Measurements from ENCODE around the gene SERPINA3. TPM values are rescaled to one million over a fixed set of nuclear protein-coding genes. Genes with fewer than 3 reads are reported as not detected.

SERPINA3 gene
- total RNA-seq, 1 donor from 2014 or later = not detected

GRCh38 chr14:94650444-94650775, 38.2 kb downstream of the SERPINA3 start:
- H3K9me3 ChIP-seq (ENCODE audit: control insufficient read depth in 3 of 3, low read length in 3 of 3) = peaks cover 2 to 5% (median 5%) of the 10 kb centered on the region in 3 donors
- H3K4me1 ChIP-seq (ENCODE audit: control insufficient read depth in 3 of 3, insufficient read depth in 3 of 3, low read length in 3 of 3) = no peaks in the 10 kb centered on the region
- H3K4me3 ChIP-seq (ENCODE audit: low read length in 3 of 3) = no peak overlapping the region
- H3K36me3 ChIP-seq (ENCODE audit: control insufficient read depth in 3 of 3, insufficient read depth in 3 of 3, low read length in 3 of 3) = no peaks in the 10 kb centered on the region
- H3K9ac ChIP-seq (ENCODE audit: low read depth in 1 of 3, low read length in 3 of 3) = no peak overlapping the region
- H3K27ac ChIP-seq (ENCODE audit: low read depth, low read length) = no peak overlapping the region
- peaks cover 0 to 7% (median 0%) of the 10 kb centered on the region in 3 donors for H3K27me3 ChIP-seq (ENCODE audit: control insufficient read depth in 3 of 3, insufficient read depth in 3 of 3, low read length in 3 of 3)

GRCh38 chr14:94650806-94651805, 38.9 kb downstream of the SERPINA3 start:
- Histone ChIP-seq H3K36me3 (ENCODE audit: control insufficient read depth in 3 of 3, insufficient read depth in 3 of 3, low read length in 3 of 3) (no peaks in the 10 kb centered on the region), H3K9me3 (ENCODE audit: control insufficient read depth in 3 of 3, low read length in 3 of 3) (peaks cover 2 to 5% (median 5%) of the 10 kb centered on the region in 3 donors), H3K4me3 (ENCODE audit: low read length in 3 of 3) (no peak overlapping the region), H3K27me3 (ENCODE audit: control insufficient read depth in 3 of 3, insufficient read depth in 3 of 3, low read length in 3 of 3) (peaks cover 0 to 7% (median 0%) of the 10 kb centered on the region in 3 donors), H3K27ac (ENCODE audit: low read depth, low read length) (no peak overlapping the region), H3K4me1 (ENCODE audit: control insufficient read depth in 3 of 3, insufficient read depth in 3 of 3, low read length in 3 of 3) (no peaks in the 10 kb centered on the region), H3K9ac (ENCODE audit: low read depth in 1 of 3, low read length in 3 of 3) (no peak overlapping the region)

- peaks cover 0 to 7% (median 0%) of the 10 kb centered on the region in 3 donors for H3K27me3 ChIP-seq (ENCODE audit: control insufficient read depth in 3 of 3, insufficient read depth in 3 of 3, low read length in 3 of 3)
- peaks cover 0 to 5% (median 5%) of the 10 kb centered on the region in 3 donors for H3K9me3 ChIP-seq (ENCODE audit: control insufficient read depth in 3 of 3, low read length in 3 of 3)
- H3K4me1 ChIP-seq (ENCODE audit: control insufficient read depth in 3 of 3, insufficient read depth in 3 of 3, low read length in 3 of 3) = no peaks in the 10 kb centered on the region
- no peak overlapping the region for H3K4me3 ChIP-seq (ENCODE audit: low read length in 3 of 3)
- H3K27ac ChIP-seq (ENCODE audit: low read depth, low read length) = no peak overlapping the region
- H3K9ac ChIP-seq (ENCODE audit: low read depth in 1 of 3, low read length in 3 of 3) = no peak overlapping the region
- H3K36me3 ChIP-seq (ENCODE audit: control insufficient read depth in 3 of 3, insufficient read depth in 3 of 3, low read length in 3 of 3) = no peaks in the 10 kb centered on the region
Observed at GRCh38 chr14:94653321-94653720, 41.1 kb downstream of the SERPINA3 start.

- Histone ChIP-seq H3K36me3 (ENCODE audit: control insufficient read depth in 3 of 3, insufficient read depth in 3 of 3, low read length in 3 of 3) (no peaks in the 10 kb centered on the region), H3K4me1 (ENCODE audit: control insufficient read depth in 3 of 3, insufficient read depth in 3 of 3, low read length in 3 of 3) (no peaks in the 10 kb centered on the region), H3K27ac (ENCODE audit: low read depth, low read length) (no peak overlapping the region), H3K27me3 (ENCODE audit: control insufficient read depth in 3 of 3, insufficient read depth in 3 of 3, low read length in 3 of 3) (peaks cover 0 to 7% (median 0%) of the 10 kb centered on the region in 3 donors), H3K9me3 (ENCODE audit: control insufficient read depth in 3 of 3, low read length in 3 of 3) (peaks cover 0 to 2% (median 0%) of the 10 kb centered on the region in 3 donors), H3K4me3 (ENCODE audit: low read length in 3 of 3) (no peak overlapping the region), H3K9ac (ENCODE audit: low read depth in 1 of 3, low read length in 3 of 3) (no peak overlapping the region)
Observed at GRCh38 chr14:94654071-94654861, 42.1 kb downstream of the SERPINA3 start.

- H3K27ac ChIP-seq (ENCODE audit: low read depth, low read length) = no peak overlapping the region
- H3K4me1 ChIP-seq (ENCODE audit: control insufficient read depth in 3 of 3, insufficient read depth in 3 of 3, low read length in 3 of 3) = no peaks in the 10 kb centered on the region
- H3K9me3 ChIP-seq (ENCODE audit: control insufficient read depth in 3 of 3, low read length in 3 of 3) = no peaks in the 10 kb centered on the region
- H3K27me3 ChIP-seq (ENCODE audit: control insufficient read depth in 3 of 3, insufficient read depth in 3 of 3, low read length in 3 of 3) = no peaks in the 10 kb centered on the region
- no peak overlapping the region for H3K4me3 ChIP-seq (ENCODE audit: low read length in 3 of 3)
- no peaks in the 10 kb centered on the region for H3K36me3 ChIP-seq (ENCODE audit: control insufficient read depth in 3 of 3, insufficient read depth in 3 of 3, low read length in 3 of 3)
- no peak overlapping the region for H3K9ac ChIP-seq (ENCODE audit: low read depth in 1 of 3, low read length in 3 of 3)
Observed at GRCh38 chr14:94655169-94655710, 43.0 kb downstream of the SERPINA3 start.

GRCh38 chr14:94656043-94656442, 43.9 kb downstream of the SERPINA3 start:
- Histone ChIP-seq H3K9ac (ENCODE audit: low read depth in 1 of 3, low read length in 3 of 3) (no peak overlapping the region), H3K36me3 (ENCODE audit: control insufficient read depth in 3 of 3, insufficient read depth in 3 of 3, low read length in 3 of 3) (no peaks in the 10 kb centered on the region), H3K4me1 (ENCODE audit: control insufficient read depth in 3 of 3, insufficient read depth in 3 of 3, low read length in 3 of 3) (no peaks in the 10 kb centered on the region), H3K9me3 (ENCODE audit: control insufficient read depth in 3 of 3, low read length in 3 of 3) (no peaks in the 10 kb centered on the region), H3K27me3 (ENCODE audit: control insufficient read depth in 3 of 3, insufficient read depth in 3 of 3, low read length in 3 of 3) (no peaks in the 10 kb centered on the region), H3K4me3 (ENCODE audit: low read length in 3 of 3) (no peak overlapping the region), H3K27ac (ENCODE audit: low read depth, low read length) (no peak overlapping the region)

GRCh38 chr14:94659256-94659655, 47.1 kb downstream of the SERPINA3 start:
- no peaks in the 10 kb centered on the region for H3K9me3 ChIP-seq (ENCODE audit: control insufficient read depth in 3 of 3, low read length in 3 of 3)
- no peak overlapping the region for H3K9ac ChIP-seq (ENCODE audit: low read depth in 1 of 3, low read length in 3 of 3)
- peaks cover 0 to 2% (median 0%) of the 10 kb centered on the region in 3 donors for H3K27me3 ChIP-seq (ENCODE audit: control insufficient read depth in 3 of 3, insufficient read depth in 3 of 3, low read length in 3 of 3)
- no peaks in the 10 kb centered on the region for H3K4me1 ChIP-seq (ENCODE audit: control insufficient read depth in 3 of 3, insufficient read depth in 3 of 3, low read length in 3 of 3)
- no peak overlapping the region for H3K27ac ChIP-seq (ENCODE audit: low read depth, low read length)
- H3K4me3 ChIP-seq (ENCODE audit: low read length in 3 of 3) = no peak overlapping the region
- no peaks in the 10 kb centered on the region for H3K36me3 ChIP-seq (ENCODE audit: control insufficient read depth in 3 of 3, insufficient read depth in 3 of 3, low read length in 3 of 3)

- no peaks in the 10 kb centered on the region for H3K36me3 ChIP-seq (ENCODE audit: control insufficient read depth in 3 of 3, insufficient read depth in 3 of 3, low read length in 3 of 3)
- no peak overlapping the region for H3K9ac ChIP-seq (ENCODE audit: low read depth in 1 of 3, low read length in 3 of 3)
- no peaks in the 10 kb centered on the region for H3K4me1 ChIP-seq (ENCODE audit: control insufficient read depth in 3 of 3, insufficient read depth in 3 of 3, low read length in 3 of 3)
- no peak overlapping the region for H3K27ac ChIP-seq (ENCODE audit: low read depth, low read length)
- no peaks in the 10 kb centered on the region for H3K9me3 ChIP-seq (ENCODE audit: control insufficient read depth in 3 of 3, low read length in 3 of 3)
- peaks cover 0 to 2% (median 0%) of the 10 kb centered on the region in 3 donors for H3K27me3 ChIP-seq (ENCODE audit: control insufficient read depth in 3 of 3, insufficient read depth in 3 of 3, low read length in 3 of 3)
- no peak overlapping the region for H3K4me3 ChIP-seq (ENCODE audit: low read length in 3 of 3)
Observed at GRCh38 chr14:94659901-94660300, 47.7 kb downstream of the SERPINA3 start.

GRCh38 chr14:94660306-94660946, 48.2 kb downstream of the SERPINA3 start:
- no peak overlapping the region for H3K4me3 ChIP-seq (ENCODE audit: low read length in 3 of 3)
- H3K9me3 ChIP-seq (ENCODE audit: control insufficient read depth in 3 of 3, low read length in 3 of 3) = no peaks in the 10 kb centered on the region

More at GRCh38 chr14:94660306-94660946, 48.2 kb downstream of the SERPINA3 start:
- Histone ChIP-seq H3K27me3 (ENCODE audit: control insufficient read depth in 3 of 3, insufficient read depth in 3 of 3, low read length in 3 of 3) (peaks cover 0 to 2% (median 0%) of the 10 kb centered on the region in 3 donors), H3K27ac (ENCODE audit: low read depth, low read length) (no peak overlapping the region), H3K36me3 (ENCODE audit: control insufficient read depth in 3 of 3, insufficient read depth in 3 of 3, low read length in 3 of 3) (no peaks in the 10 kb centered on the region), H3K9ac (ENCODE audit: low read depth in 1 of 3, low read length in 3 of 3) (no peak overlapping the region), H3K4me1 (ENCODE audit: control insufficient read depth in 3 of 3, insufficient read depth in 3 of 3, low read length in 3 of 3) (no peaks in the 10 kb centered on the region)

Measured in skeletal muscle tissue (tissue), 4 donors.